ENCODE data around the gene LRRC49.

Gene LRRC49

DNA sequence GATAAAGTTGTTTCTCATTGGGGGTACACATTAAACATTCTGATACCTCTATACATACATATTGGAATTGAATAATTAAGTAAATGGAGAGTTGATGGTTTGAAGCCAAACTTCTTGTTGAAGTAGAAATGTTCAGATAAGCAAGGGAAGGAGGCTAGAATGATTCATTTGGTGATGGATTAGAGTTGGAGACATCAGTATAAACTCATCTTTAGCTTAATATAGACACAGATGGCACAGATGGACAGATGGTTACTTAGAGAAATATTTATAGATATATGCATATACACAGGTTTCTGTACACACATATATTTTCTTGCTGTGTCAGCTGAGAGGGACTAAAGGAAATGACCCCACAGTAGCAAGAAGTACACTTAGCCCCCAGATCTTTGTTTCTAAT is 69.5 kb downstream of the LRRC49 start:
- Histone ChIP-seq H3K27ac (ENCODE audit: low read length) (no peak overlapping the region), H2AFZ (ENCODE audit: low read depth, low read length) (no peak overlapping the region), H4K20me1 (ENCODE audit: insufficient read depth, low read length) (no peaks in the 10 kb centered on the region), H3K27me3 (ENCODE audit: insufficient read depth, low read length, poor library complexity) (no peaks in the 10 kb centered on the region), H3K9me3 (ENCODE audit: insufficient read depth, low read length, severe bottlenecking) (no peaks in the 10 kb centered on the region), H3K36me3 (ENCODE audit: insufficient read depth, low read length) (no peaks in the 10 kb centered on the region), H3K9ac (ENCODE audit: low read depth, low read length) (no peak overlapping the region), H3K4me3 (ENCODE audit: low read depth in 1 of 2, low read length in 2 of 2) (no peak overlapping the region), H3K4me2 (ENCODE audit: insufficient read depth, low read length) (no peak overlapping the region), H3K79me2 (ENCODE audit: insufficient read depth, low read length) (no peaks in the 10 kb centered on the region), H3K4me1 (ENCODE audit: insufficient read depth, low read length) (no peaks in the 10 kb centered on the region)
- DNase-seq (no peak), ATAC-seq (ENCODE audit: insufficient read depth, low read depth) (no peak)
- TF ChIP-seq, protein P1, sequence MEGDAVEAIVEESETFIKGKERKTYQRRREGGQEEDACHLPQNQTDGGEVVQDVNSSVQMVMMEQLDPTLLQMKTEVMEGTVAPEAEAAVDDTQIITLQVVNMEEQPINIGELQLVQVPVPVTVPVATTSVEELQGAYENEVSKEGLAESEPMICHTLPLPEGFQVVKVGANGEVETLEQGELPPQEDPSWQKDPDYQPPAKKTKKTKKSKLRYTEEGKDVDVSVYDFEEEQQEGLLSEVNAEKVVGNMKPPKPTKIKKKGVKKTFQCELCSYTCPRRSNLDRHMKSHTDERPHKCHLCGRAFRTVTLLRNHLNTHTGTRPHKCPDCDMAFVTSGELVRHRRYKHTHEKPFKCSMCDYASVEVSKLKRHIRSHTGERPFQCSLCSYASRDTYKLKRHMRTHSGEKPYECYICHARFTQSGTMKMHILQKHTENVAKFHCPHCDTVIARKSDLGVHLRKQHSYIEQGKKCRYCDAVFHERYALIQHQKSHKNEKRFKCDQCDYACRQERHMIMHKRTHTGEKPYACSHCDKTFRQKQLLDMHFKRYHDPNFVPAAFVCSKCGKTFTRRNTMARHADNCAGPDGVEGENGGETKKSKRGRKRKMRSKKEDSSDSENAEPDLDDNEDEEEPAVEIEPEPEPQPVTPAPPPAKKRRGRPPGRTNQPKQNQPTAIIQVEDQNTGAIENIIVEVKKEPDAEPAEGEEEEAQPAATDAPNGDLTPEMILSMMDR (IDR thresholded peaks at IDR 0.05; ENCODE audit: borderline replicate concordance, extremely low read depth, low read length, poor library complexity, severe bottlenecking) = no peak
- no peak for TF ChIP-seq EZH2 (IDR thresholded peaks at IDR 0.05; ENCODE audit: borderline replicate concordance, low read depth, low read length, severe bottlenecking)

DNA sequence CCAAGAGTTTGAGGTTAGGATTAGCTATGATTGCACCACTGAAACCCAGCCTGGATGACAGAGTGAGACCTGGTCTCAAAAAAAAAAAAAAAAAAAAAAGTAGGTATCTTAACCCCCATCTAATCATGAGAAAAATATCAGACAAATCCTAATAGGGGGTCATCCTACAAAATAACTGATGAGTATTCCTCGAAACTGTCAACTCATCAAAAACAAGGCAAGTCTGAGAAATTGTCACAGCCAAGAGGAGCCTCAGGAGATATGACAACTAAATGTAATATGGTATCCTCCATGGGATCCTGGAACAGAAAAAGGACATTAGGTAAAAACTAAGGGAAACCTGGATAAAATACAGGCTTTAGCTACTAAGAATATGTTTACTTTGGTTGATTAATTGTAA is 70.6 kb downstream of the LRRC49 start:
- Histone ChIP-seq H3K9ac (ENCODE audit: low read depth, low read length) (no peak overlapping the region), H3K9me3 (ENCODE audit: insufficient read depth, low read length, severe bottlenecking) (no peaks in the 10 kb centered on the region), H2AFZ (ENCODE audit: low read depth, low read length) (no peak overlapping the region), H4K20me1 (ENCODE audit: insufficient read depth, low read length) (no peaks in the 10 kb centered on the region), H3K27ac (ENCODE audit: low read length) (no peak overlapping the region), H3K4me2 (ENCODE audit: insufficient read depth, low read length) (no peak overlapping the region), H3K36me3 (ENCODE audit: insufficient read depth, low read length) (no peaks in the 10 kb centered on the region), H3K4me1 (ENCODE audit: insufficient read depth, low read length) (no peaks in the 10 kb centered on the region), H3K27me3 (ENCODE audit: insufficient read depth, low read length, poor library complexity) (no peaks in the 10 kb centered on the region), H3K4me3 (ENCODE audit: low read depth in 1 of 2, low read length in 2 of 2) (no peak overlapping the region), H3K79me2 (ENCODE audit: insufficient read depth, low read length) (no peaks in the 10 kb centered on the region)
- DNase-seq = no peak
- TF ChIP-seq, protein P1 (IDR thresholded peaks at IDR 0.05; ENCODE audit: borderline replicate concordance, extremely low read depth, low read length, poor library complexity, severe bottlenecking) = no peak
- TF ChIP-seq EZH2 (IDR thresholded peaks at IDR 0.05; ENCODE audit: borderline replicate concordance, low read depth, low read length, severe bottlenecking) = no peak
- no peak for ATAC-seq (ENCODE audit: insufficient read depth, low read depth)

DNA sequence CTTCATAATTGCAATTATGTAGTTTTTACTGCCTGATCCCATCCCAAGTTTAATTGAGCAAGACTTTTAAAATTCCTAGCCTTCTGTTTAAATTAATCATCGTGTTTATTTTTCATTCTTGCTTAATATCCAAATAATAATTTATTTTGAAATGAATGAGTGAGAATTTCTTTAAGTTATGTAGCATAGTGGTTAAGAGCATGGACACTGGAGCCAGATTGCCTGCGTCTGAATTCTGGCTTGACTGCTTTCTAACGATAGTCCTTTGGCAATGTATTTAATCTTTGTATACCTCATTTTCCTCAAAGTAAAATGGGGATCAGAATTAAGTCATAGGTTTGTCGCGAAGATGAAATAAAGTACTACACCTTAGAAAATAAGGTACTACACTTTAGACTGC is 71.4 kb downstream of the LRRC49 start:
- no peak for TF ChIP-seq EZH2 (IDR thresholded peaks at IDR 0.05; ENCODE audit: borderline replicate concordance, low read depth, low read length, severe bottlenecking)
- TF ChIP-seq, protein P1 (IDR thresholded peaks at IDR 0.05; ENCODE audit: borderline replicate concordance, extremely low read depth, low read length, poor library complexity, severe bottlenecking) = no peak
- no peak overlapping the region for H3K4me3 ChIP-seq (ENCODE audit: low read depth in 1 of 2, low read length in 2 of 2)
- H3K27ac ChIP-seq (ENCODE audit: low read length) = no peak overlapping the region
- H4K20me1 ChIP-seq (ENCODE audit: insufficient read depth, low read length) = no peaks in the 10 kb centered on the region
- H3K27me3 ChIP-seq (ENCODE audit: insufficient read depth, low read length, poor library complexity) = no peaks in the 10 kb centered on the region
- no peaks in the 10 kb centered on the region for H3K79me2 ChIP-seq (ENCODE audit: insufficient read depth, low read length)
- H3K4me1 ChIP-seq (ENCODE audit: insufficient read depth, low read length) = no peaks in the 10 kb centered on the region
- no peak for DNase-seq
- H3K4me2 ChIP-seq (ENCODE audit: insufficient read depth, low read length) = no peak overlapping the region
- no peaks in the 10 kb centered on the region for H3K9me3 ChIP-seq (ENCODE audit: insufficient read depth, low read length, severe bottlenecking)
- H3K9ac ChIP-seq (ENCODE audit: low read depth, low read length) = no peak overlapping the region
- ATAC-seq (ENCODE audit: insufficient read depth, low read depth) = no peak
- H2AFZ ChIP-seq (ENCODE audit: low read depth, low read length) = no peak overlapping the region
- no peaks in the 10 kb centered on the region for H3K36me3 ChIP-seq (ENCODE audit: insufficient read depth, low read length)

DNA sequence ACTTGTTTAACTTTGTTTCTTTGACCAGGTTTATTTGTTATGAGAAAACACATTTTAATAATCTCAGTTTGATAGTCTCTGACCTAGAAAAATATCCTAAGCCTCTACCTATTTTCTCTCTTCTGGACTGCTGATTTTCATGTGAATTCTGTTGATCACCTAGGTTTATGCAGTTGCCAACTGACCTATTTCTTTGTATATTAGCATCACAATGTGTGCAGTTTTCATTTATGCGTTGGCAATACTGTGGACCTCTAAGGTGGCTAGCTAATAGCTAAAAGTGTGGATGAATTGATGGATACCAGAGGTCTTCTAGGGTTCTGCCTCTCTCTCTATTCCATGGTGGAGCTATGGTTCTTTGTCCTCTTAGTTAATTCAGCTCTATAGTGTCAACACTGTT is 72.1 kb downstream of the LRRC49 start:
- Histone ChIP-seq H3K9ac (ENCODE audit: low read depth, low read length) (no peak overlapping the region), H3K9me3 (ENCODE audit: insufficient read depth, low read length, severe bottlenecking) (no peaks in the 10 kb centered on the region), H2AFZ (ENCODE audit: low read depth, low read length) (no peak overlapping the region), H3K27ac (ENCODE audit: low read length) (no peak overlapping the region), H3K4me2 (ENCODE audit: insufficient read depth, low read length) (no peak overlapping the region), H3K36me3 (ENCODE audit: insufficient read depth, low read length) (no peaks in the 10 kb centered on the region), H3K4me3 (ENCODE audit: low read depth in 1 of 2, low read length in 2 of 2) (no peak overlapping the region), H4K20me1 (ENCODE audit: insufficient read depth, low read length) (no peaks in the 10 kb centered on the region), H3K27me3 (ENCODE audit: insufficient read depth, low read length, poor library complexity) (no peaks in the 10 kb centered on the region), H3K79me2 (ENCODE audit: insufficient read depth, low read length) (no peaks in the 10 kb centered on the region), H3K4me1 (ENCODE audit: insufficient read depth, low read length) (no peaks in the 10 kb centered on the region)
- DNase-seq = no peak
- no peak for TF ChIP-seq EZH2 (IDR thresholded peaks at IDR 0.05; ENCODE audit: borderline replicate concordance, low read depth, low read length, severe bottlenecking)
- TF ChIP-seq, protein P1 (IDR thresholded peaks at IDR 0.05; ENCODE audit: borderline replicate concordance, extremely low read depth, low read length, poor library complexity, severe bottlenecking) = no peak
- ATAC-seq (ENCODE audit: insufficient read depth, low read depth) = no peak

All from DND-41 (cell line).